GM12878 (cell line): ENCODE results near the gene GFI1. TPM values are rescaled to one million over a fixed set of nuclear protein-coding genes. Genes with fewer than 3 reads are reported as not detected.

Source experiments
- ATAC-seq: fragments of 200-7000 bp; cut with Tn5 transposase; 3 replicates; pipeline ENCODE4 v1.9.1; 2020; ENCODE audit warnings: mild to moderate bottlenecking, moderate library complexity
- BruUV-seq: library from RNA; stranded (reverse); fragments of 400-500 nt; replicated peaks from 2 replicates; lab custom pipeline; 2021; lab: Mats Ljungman, UMichigan
- CTCF ChIA-PET: fragments of 300-600 bp; sonication (Branson Sonifier 250); formaldehyde crosslinking; extraction: SDS; loops from one replicate; lab custom pipeline; 2021; ENCODE audit warnings: inconsistent platforms; lab: Yijun Ruan, JAX
- POLR2A ChIA-PET: fragments of 350-600 bp; formaldehyde crosslinking; extraction: SDS; loops from one replicate; lab custom pipeline; 2021; ENCODE audit warnings: inconsistent platforms; lab: Charles Lee
- RAD21 ChIA-PET: fragments of 300-600 bp; sonication (Branson Sonifier 250); formaldehyde crosslinking; loops from one replicate; lab custom pipeline; 2023; ENCODE audit warnings: antibody characterized with exemption; ENCODE audit not compliant: unreplicated experiment; lab: Charles Lee
- SMC1A ChIA-PET: fragments of 300-600 bp; sonication (Branson Sonifier 250); formaldehyde crosslinking; loops from one replicate; lab custom pipeline; 2023; ENCODE audit not compliant: unreplicated experiment, uncharacterized antibody; lab: Charles Lee
- DNase-seq: peaks from one replicate; pipeline ENCODE4 v3.0.0-alpha.2; 2011; ENCODE audit warnings: low read depth, low spot score
- FAIRE-seq: peaks from 3 replicates; lab custom pipeline; 2011; peaks lifted over from hg19 to GRCh38; lab: Jason Lieb, UNC
- H2AFZ ChIP-seq: 2 replicates; pipeline ENCODE4 v1.6.0; 2011; ENCODE audit warnings: low read depth, low read length, control low read depth; ENCODE audit not compliant: control insufficient read depth
- H3K27ac ChIP-seq: 2 replicates; pipeline ENCODE4 v1.5.1; 2011; ENCODE audit warnings: control low read depth; ENCODE audit not compliant: control insufficient read depth, insufficient read depth
- H3K27me3 ChIP-seq, 2 experiments: replicated peaks in 1 of 2; 2 replicates each; pipeline versions ENCODE4 v1.6.0 to v1.6.1; 2011; ENCODE audit warnings: low read length in 1 of 2; ENCODE audit not compliant: control insufficient read depth in 2 of 2, insufficient read depth in 2 of 2
- H3K36me3 ChIP-seq, 2 experiments: 2 replicates each; pipeline ENCODE4 v1.5.1; 2011; ENCODE audit warnings: low read length in 1 of 2; ENCODE audit not compliant: control insufficient read depth in 2 of 2, insufficient read depth in 2 of 2
- H3K4me1 ChIP-seq: 2 replicates; pipeline ENCODE4 v1.6.1; 2011; ENCODE audit warnings: mild to moderate bottlenecking, low read length, moderate library complexity, mixed read lengths; ENCODE audit not compliant: control insufficient read depth, insufficient read depth
- H3K4me2 ChIP-seq: 2 replicates; pipeline ENCODE4 v1.6.0; 2011; ENCODE audit warnings: control low read depth; ENCODE audit not compliant: control insufficient read depth, insufficient read depth
- H3K4me3 ChIP-seq: fragments of 200-600 bp; sonication (generic); 2 replicates; pipeline ENCODE4 v1.5.1; 2016
- H3K79me2 ChIP-seq: 2 replicates; pipeline ENCODE4 v1.6.0; 2011; ENCODE audit warnings: low read length; ENCODE audit not compliant: control insufficient read depth, insufficient read depth
- H3K9ac ChIP-seq: 2 replicates; pipeline ENCODE4 v1.8.0; 2011; ENCODE audit warnings: low read length, control low read depth, mixed read lengths; ENCODE audit not compliant: control insufficient read depth, insufficient read depth
- H3K9me3 ChIP-seq: replicated peaks from 3 replicates; pipeline ENCODE4 v1.5.1; 2011; ENCODE audit warnings: mild to moderate bottlenecking, low read length; ENCODE audit not compliant: control insufficient read depth, insufficient read depth
- H4K20me1 ChIP-seq: 2 replicates; pipeline ENCODE4 v1.6.0; 2011; ENCODE audit not compliant: control insufficient read depth, insufficient read depth
- ASH2L ChIP-seq: fragments of 300-600, 200-600 bp; sonication (generic); IDR thresholded peaks from 2 replicates; pipeline ENCODE4 v1.6.1; 2017; ENCODE audit warnings: low read depth, mild to moderate bottlenecking, borderline replicate concordance
- CEBPB ChIP-seq, 2 experiments: fragments of 150-350 bp in 1 of 2; IDR thresholded peaks; 2 replicates each; pipeline ENCODE4 v1.6.1; 2012 to 2014; ENCODE audit warnings: low read depth in 2 of 2, low read length in 2 of 2, borderline replicate concordance in 1 of 2, inconsistent platforms in 1 of 2
- HDAC2 ChIP-seq: fragments of 200-600 bp; sonication (generic); IDR thresholded peaks from 2 replicates; pipeline ENCODE4 v1.6.1; 2017
- MEF2A ChIP-seq: IDR thresholded peaks from 2 replicates; pipeline ENCODE4 v1.6.1; 2011; ENCODE audit warnings: low read depth, mild to moderate bottlenecking, low read length, moderate library complexity; ENCODE audit not compliant: insufficient read depth
- SP1 ChIP-seq: IDR thresholded peaks from one replicate; pipeline ENCODE4 v1.6.1; 2011; ENCODE audit warnings: low read depth, low read length
- TARDBP ChIP-seq: IDR thresholded peaks from 2 replicates; pipeline ENCODE4 v1.6.1; 2016; ENCODE audit warnings: borderline replicate concordance
- WGBS: methylation state at CpG from one replicate; pipeline ENCODE4 v1.1.6; 2016; ENCODE audit warnings: low lambda C conversion rate; ENCODE audit not compliant: insufficient replicate concordance, insufficient coverage; ENCODE audit errors: missing lambda C conversion rate; 5-methylcytosine and 5-hydroxymethylcytosine counted together
- in situ Hi-C: fragments of 300-500 bp; cut with MboI; formaldehyde crosslinking; loops from 9 replicates; pipeline ENCODE4 v1.14.3; 2018; ENCODE audit warnings: mixed read lengths
- intact Hi-C: fragments of 100-400 bp; cut with micrococcal nuclease; formaldehyde crosslinking; loops from one replicate; pipeline ENCODE4 v1.14.2; 2022; ENCODE audit not compliant: unreplicated experiment
- polyA plus RNA-seq, 11 experiments: library from polyadenylated mRNA; depleted of rRNA in 4 of 11; unstranded in 6 of 11; stranded (reverse) in 5 of 11; fragments of >200 nt; fragmentation: Nextera tagmentation in 4 of 11; fragmentation: Illumina TruSeq in 1 of 11; extraction: Ambion mirVana in 4 of 11; extraction: Trizol in 1 of 11; gene quantifications; 1 replicate in 1 of 11; 2 replicates in 10 of 11; pipeline versions ENCODE4 v1.2.1 to v1.2.3, GENCODE V29; 2011 to 2016; ENCODE audit warnings: inconsistent platforms in 2 of 11, missing spikeins in 2 of 11, low read depth in 1 of 11
- total RNA-seq, 4 experiments: library from RNA; depleted of rRNA in 3 of 4; stranded (reverse); fragments of >200 nt in 3 of 4; fragmentation: Illumina TruSeq in 1 of 4; extraction: Trizol in 1 of 4; gene quantifications; 2 replicates each; pipeline versions ENCODE4 v1.2.1 to v1.2.3, GENCODE V29; 2013 to 2021
- TF ChIP-seq, protein P1 (sequence below): IDR thresholded peaks from 2 replicates; pipeline ENCODE4 v1.6.1; 2012; ENCODE audit warnings: low read depth, low read length, improper control_type of control experiment
- TF ChIP-seq, protein P2 (sequence below): IDR thresholded peaks from 2 replicates; pipeline ENCODE4 v1.6.1; 2011; ENCODE audit warnings: mild to moderate bottlenecking, low read depth, low read length, moderate library complexity; ENCODE audit not compliant: insufficient replicate concordance
- TF ChIP-seq, protein P3 (sequence below): fragments of 450-650 bp; IDR thresholded peaks from 2 replicates; pipeline ENCODE4 v1.6.1; 2017; ENCODE audit warnings: mild to moderate bottlenecking, moderate library complexity
- TF ChIP-seq, protein P4 (sequence below): fragments of 450-650 bp; IDR thresholded peaks from 2 replicates; pipeline ENCODE4 v1.6.1; 2018; ENCODE audit warnings: borderline replicate concordance, mild to moderate bottlenecking; ENCODE audit not compliant: partially characterized antibody

Gene GFI1
- total and polyA plus RNA-seq, 10 of the 15 experiments (the other 5 are each of a cell fraction or from before 2014, with no cell fraction given): 1.8 to 18.3 (median 7.4) TPM

DNA sequence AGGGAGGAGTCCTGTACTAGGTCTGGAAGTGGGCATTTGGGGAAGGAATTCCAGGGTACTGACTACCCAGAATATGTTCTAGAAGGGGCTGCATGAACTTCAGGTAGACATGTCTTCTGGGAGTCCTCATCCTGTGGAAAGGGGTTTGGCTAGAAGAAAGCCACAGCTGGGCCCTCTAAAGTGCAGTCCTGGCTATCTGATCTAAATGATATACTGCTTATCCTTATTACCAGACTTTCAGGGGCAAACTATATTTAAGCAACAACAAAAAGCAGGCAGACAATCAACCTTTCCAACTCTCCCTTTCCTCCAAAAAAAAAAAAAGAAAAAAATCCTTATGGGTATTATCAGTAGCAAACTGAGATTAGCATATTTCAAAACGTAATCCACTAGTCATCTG, 29.8 kb upstream of the GFI1 start:
- POLR2A ChIA-PET: interaction anchor here (0.9 kb wide), 1 partner anchor 10 kb away, joined by 3 read pairs; no protein-coding TSS in a partner anchor
- TF ChIP-seq CEBPB (IDR thresholded peaks at IDR 0.05; ENCODE audit: borderline replicate concordance in 1 of 2, low read depth in 2 of 2, low read length in 2 of 2) (no peak), HDAC2 (no peak), MEF2A (no peak), SP1 (no peak), ASH2L (no peak), TARDBP (no peak)
- TF ChIP-seq, protein P1, sequence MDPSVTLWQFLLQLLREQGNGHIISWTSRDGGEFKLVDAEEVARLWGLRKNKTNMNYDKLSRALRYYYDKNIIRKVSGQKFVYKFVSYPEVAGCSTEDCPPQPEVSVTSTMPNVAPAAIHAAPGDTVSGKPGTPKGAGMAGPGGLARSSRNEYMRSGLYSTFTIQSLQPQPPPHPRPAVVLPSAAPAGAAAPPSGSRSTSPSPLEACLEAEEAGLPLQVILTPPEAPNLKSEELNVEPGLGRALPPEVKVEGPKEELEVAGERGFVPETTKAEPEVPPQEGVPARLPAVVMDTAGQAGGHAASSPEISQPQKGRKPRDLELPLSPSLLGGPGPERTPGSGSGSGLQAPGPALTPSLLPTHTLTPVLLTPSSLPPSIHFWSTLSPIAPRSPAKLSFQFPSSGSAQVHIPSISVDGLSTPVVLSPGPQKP: no peak
- TF ChIP-seq, protein P2, sequence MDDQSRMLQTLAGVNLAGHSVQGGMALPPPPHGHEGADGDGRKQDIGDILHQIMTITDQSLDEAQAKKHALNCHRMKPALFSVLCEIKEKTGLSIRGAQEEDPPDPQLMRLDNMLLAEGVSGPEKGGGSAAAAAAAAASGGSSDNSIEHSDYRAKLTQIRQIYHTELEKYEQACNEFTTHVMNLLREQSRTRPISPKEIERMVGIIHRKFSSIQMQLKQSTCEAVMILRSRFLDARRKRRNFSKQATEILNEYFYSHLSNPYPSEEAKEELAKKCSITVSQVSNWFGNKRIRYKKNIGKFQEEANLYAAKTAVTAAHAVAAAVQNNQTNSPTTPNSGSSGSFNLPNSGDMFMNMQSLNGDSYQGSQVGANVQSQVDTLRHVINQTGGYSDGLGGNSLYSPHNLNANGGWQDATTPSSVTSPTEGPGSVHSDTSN: no peak
- TF ChIP-seq, protein P3, sequence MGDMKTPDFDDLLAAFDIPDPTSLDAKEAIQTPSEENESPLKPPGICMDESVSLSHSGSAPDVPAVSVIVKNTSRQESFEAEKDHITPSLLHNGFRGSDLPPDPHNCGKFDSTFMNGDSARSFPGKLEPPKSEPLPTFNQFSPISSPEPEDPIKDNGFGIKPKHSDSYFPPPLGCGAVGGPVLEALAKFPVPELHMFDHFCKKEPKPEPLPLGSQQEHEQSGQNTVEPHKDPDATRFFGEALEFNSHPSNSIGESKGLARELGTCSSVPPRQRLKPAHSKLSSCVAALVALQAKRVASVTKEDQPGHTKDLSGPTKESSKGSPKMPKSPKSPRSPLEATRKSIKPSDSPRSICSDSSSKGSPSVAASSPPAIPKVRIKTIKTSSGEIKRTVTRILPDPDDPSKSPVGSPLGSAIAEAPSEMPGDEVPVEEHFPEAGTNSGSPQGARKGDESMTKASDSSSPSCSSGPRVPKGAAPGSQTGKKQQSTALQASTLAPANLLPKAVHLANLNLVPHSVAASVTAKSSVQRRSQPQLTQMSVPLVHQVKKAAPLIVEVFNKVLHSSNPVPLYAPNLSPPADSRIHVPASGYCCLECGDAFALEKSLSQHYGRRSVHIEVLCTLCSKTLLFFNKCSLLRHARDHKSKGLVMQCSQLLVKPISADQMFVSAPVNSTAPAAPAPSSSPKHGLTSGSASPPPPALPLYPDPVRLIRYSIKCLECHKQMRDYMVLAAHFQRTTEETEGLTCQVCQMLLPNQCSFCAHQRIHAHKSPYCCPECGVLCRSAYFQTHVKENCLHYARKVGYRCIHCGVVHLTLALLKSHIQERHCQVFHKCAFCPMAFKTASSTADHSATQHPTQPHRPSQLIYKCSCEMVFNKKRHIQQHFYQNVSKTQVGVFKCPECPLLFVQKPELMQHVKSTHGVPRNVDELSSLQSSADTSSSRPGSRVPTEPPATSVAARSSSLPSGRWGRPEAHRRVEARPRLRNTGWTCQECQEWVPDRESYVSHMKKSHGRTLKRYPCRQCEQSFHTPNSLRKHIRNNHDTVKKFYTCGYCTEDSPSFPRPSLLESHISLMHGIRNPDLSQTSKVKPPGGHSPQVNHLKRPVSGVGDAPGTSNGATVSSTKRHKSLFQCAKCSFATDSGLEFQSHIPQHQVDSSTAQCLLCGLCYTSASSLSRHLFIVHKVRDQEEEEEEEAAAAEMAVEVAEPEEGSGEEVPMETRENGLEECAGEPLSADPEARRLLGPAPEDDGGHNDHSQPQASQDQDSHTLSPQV: no peak
- TF ChIP-seq, protein P4, sequence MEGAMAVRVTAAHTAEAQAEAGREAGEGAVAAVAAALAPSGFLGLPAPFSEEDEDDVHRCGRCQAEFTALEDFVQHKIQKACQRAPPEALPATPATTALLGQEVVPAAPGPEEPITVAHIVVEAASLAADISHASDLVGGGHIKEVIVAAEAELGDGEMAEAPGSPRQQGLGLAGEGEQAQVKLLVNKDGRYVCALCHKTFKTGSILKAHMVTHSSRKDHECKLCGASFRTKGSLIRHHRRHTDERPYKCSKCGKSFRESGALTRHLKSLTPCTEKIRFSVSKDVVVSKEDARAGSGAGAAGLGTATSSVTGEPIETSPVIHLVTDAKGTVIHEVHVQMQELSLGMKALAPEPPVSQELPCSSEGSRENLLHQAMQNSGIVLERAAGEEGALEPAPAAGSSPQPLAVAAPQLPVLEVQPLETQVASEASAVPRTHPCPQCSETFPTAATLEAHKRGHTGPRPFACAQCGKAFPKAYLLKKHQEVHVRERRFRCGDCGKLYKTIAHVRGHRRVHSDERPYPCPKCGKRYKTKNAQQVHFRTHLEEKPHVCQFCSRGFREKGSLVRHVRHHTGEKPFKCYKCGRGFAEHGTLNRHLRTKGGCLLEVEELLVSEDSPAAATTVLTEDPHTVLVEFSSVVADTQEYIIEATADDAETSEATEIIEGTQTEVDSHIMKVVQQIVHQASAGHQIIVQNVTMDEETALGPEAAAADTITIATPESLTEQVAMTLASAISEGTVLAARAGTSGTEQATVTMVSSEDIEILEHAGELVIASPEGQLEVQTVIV: no peak
- TF ChIP-seq, all 136 proteins: peak for 0
- Histone ChIP-seq H3K27ac (no peak overlapping the region), H4K20me1 (no peaks in the 10 kb centered on the region), H3K79me2 (no peaks in the 10 kb centered on the region), H3K36me3 (no peaks in the 10 kb centered on the region), H3K9me3 (no peaks in the 10 kb centered on the region), H3K9ac (no peak overlapping the region), H3K4me3 (no peak overlapping the region), H3K27me3 (no peaks in the 10 kb centered on the region), H3K4me2 (no peak overlapping the region), H2AFZ (no peak overlapping the region), H3K4me1 (no peaks in the 10 kb centered on the region)
- in situ Hi-C loops (no loop called here), intact Hi-C loops (no loop called here)
- 41% methylated on average over 1 of the region's 1 CpG for WGBS
- ATAC-seq: no peak
- ChIA-PET SMC1A (interaction anchor here (1.0 to 2.0 kb wide), 2 partner anchors 9 to 31 kb away, joined by 3 to 4 read pairs; no protein-coding TSS in a partner anchor), CTCF (interaction anchor here (2.0 kb wide), 1 partner anchor 10 kb away, joined by 6 read pairs; no protein-coding TSS in a partner anchor), RAD21 (no interaction called here)
- no peak for DNase-seq
- no TSS peak for BruUV-seq
- no peak for FAIRE-seq
